ENCODE data around the gene IGSF10.

DNA sequence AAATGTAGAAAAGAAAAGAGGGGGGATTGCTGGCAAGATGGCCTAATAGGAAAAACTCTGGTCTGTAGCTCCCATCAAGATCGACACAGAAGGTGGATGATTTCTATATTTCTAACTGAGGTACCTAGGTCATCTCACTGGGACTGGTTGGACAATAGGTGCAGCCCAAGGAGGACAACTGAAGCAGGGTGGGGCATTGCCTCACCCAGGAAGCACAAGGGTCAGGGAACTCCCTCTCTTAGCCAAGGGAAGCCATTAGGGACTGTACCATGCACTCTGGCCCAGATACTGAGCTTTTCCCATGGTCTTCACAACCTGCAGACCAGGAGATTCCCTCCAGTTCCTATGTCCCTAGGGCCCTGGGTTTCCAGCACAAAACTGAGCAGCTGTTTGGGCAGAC is 22.6 kb upstream of the IGSF10 start:
- TF ChIP-seq, protein P1, sequence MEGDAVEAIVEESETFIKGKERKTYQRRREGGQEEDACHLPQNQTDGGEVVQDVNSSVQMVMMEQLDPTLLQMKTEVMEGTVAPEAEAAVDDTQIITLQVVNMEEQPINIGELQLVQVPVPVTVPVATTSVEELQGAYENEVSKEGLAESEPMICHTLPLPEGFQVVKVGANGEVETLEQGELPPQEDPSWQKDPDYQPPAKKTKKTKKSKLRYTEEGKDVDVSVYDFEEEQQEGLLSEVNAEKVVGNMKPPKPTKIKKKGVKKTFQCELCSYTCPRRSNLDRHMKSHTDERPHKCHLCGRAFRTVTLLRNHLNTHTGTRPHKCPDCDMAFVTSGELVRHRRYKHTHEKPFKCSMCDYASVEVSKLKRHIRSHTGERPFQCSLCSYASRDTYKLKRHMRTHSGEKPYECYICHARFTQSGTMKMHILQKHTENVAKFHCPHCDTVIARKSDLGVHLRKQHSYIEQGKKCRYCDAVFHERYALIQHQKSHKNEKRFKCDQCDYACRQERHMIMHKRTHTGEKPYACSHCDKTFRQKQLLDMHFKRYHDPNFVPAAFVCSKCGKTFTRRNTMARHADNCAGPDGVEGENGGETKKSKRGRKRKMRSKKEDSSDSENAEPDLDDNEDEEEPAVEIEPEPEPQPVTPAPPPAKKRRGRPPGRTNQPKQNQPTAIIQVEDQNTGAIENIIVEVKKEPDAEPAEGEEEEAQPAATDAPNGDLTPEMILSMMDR (IDR thresholded peaks at IDR 0.05), result no peak
- TF ChIP-seq POLR2A (IDR thresholded peaks at IDR 0.05), result no peak
